HCT116 (cell line): ENCODE data around the gene GALNT18. TPM values are rescaled to one million over a fixed set of nuclear protein-coding genes. Genes with fewer than 3 reads are reported as not detected.

ENCODE experiments used
- ATAC-seq: fragments of 200-7000 bp; cut with Tn5 transposase; 2 replicates; pipeline ENCODE4 v1.9.1; 2020; ENCODE audit warnings: mild to moderate bottlenecking, moderate library complexity
- BruUV-seq: library from RNA; stranded (reverse); fragments of 400-500 nt; replicated peaks from 2 replicates; lab custom pipeline; 2021; lab: Mats Ljungman, UMichigan
- CTCF ChIA-PET: fragments of 300-600 bp; sonication (Branson Sonifier 250); formaldehyde crosslinking; loops from one replicate; lab custom pipeline; 2021; ENCODE audit warnings: antibody characterized with exemption; lab: Charles Lee
- POLR2A ChIA-PET: fragments of 300-600, 350-600 bp; sonication (Branson Sonifier 250); formaldehyde crosslinking; loops from one replicate; lab custom pipeline; 2021; ENCODE audit warnings: antibody characterized with exemption; lab: Charles Lee
- RAD21 ChIA-PET, 2 experiments: fragments of 300-600 bp; sonication (Branson Sonifier 250); formaldehyde crosslinking; loops; one replicate each; lab custom pipeline; 2023; ENCODE audit warnings: low total read pairs in 2 of 2; ENCODE audit not compliant: uncharacterized antibody in 2 of 2, unreplicated experiment in 2 of 2, low non-redundant PET in 1 of 2; lab: Charles Lee
- DNase-seq: peaks from one replicate; pipeline ENCODE4 v3.0.0-alpha.2; 2010; ENCODE audit warnings: low read depth, low spot score
- H2AFZ ChIP-seq: fragments of 200-600 bp; shearing (Covaris generic), sonication (generic); 2 replicates; pipeline ENCODE4 v1.6.1; 2017; ENCODE audit warnings: low read depth, mixed run types, mixed read lengths, antibody characterized with exemption, low read length; ENCODE audit not compliant: poor library complexity, severe bottlenecking
- H3K27ac ChIP-seq: 2 replicates; pipeline ENCODE4 v1.5.1; 2012; ENCODE audit warnings: low read depth, low read length
- H3K27me3 ChIP-seq: fragments of 200-600 bp; sonication (generic); 2 replicates; pipeline ENCODE4 v1.6.1; 2016; ENCODE audit warnings: mixed run types, low read length, mixed read lengths; ENCODE audit not compliant: insufficient read depth
- H3K36me3 ChIP-seq, 2 experiments: fragments of 200-500 bp in 1 of 2; fragments of 200-600 bp in 1 of 2; sonication (Bioruptor generic) in 1 of 2; sonication (generic) in 1 of 2; 2 replicates each; pipeline versions ENCODE4 v1.5.1 to v1.6.1; 2014 to 2016; ENCODE audit warnings: low read length in 2 of 2, inconsistent platforms in 1 of 2, mixed read lengths in 1 of 2, mixed run types in 1 of 2; ENCODE audit not compliant: insufficient read depth in 2 of 2, control insufficient read depth in 1 of 2
- H3K4me1 ChIP-seq, 2 experiments: fragments of 200-600 bp in 1 of 2; sonication (generic) in 1 of 2; 2 replicates each; pipeline versions ENCODE4 v1.5.1 to v1.6.1; 2012 to 2017; ENCODE audit warnings: low read length in 2 of 2, inconsistent platforms in 1 of 2, mild to moderate bottlenecking in 1 of 2, mixed read lengths in 1 of 2, mixed run types in 1 of 2, moderate library complexity in 1 of 2; ENCODE audit not compliant: insufficient read depth in 2 of 2, control insufficient read depth in 1 of 2
- H3K4me2 ChIP-seq: fragments of 200-600 bp; sonication (generic); 2 replicates; pipeline ENCODE4 v1.6.1; 2017; ENCODE audit warnings: mixed run types, low read length, mixed read lengths
- H3K4me3 ChIP-seq, 2 experiments: fragments of 200-600 bp in 1 of 2; sonication (generic) in 1 of 2; replicated peaks in 1 of 2; 2 replicates each; pipeline ENCODE4 v1.5.1; 2011 to 2016; ENCODE audit warnings: low read length in 2 of 2, control low read depth in 1 of 2, low read depth in 1 of 2, mild to moderate bottlenecking in 1 of 2, mixed read lengths in 1 of 2, mixed run types in 1 of 2
- H3K79me2 ChIP-seq: fragments of 200-600 bp; sonication (generic); 2 replicates; pipeline ENCODE4 v1.6.1; 2017; ENCODE audit warnings: mild to moderate bottlenecking, mixed run types, low read length, moderate library complexity, mixed read lengths; ENCODE audit not compliant: insufficient read depth
- H3K9ac ChIP-seq: fragments of 200-600 bp; sonication (generic); 2 replicates; pipeline ENCODE4 v1.6.1; 2016; ENCODE audit warnings: low read length, mixed read lengths
- H3K9me2 ChIP-seq: fragments of 200-600 bp; sonication (generic), shearing (Covaris generic); 2 replicates; pipeline ENCODE4 v1.6.1; 2017; ENCODE audit warnings: mixed run types, mild to moderate bottlenecking, moderate library complexity; ENCODE audit not compliant: insufficient read depth
- H3K9me3 ChIP-seq, 2 experiments: fragments of 200-500 bp in 1 of 2; fragments of 200-600 bp in 1 of 2; sonication (Bioruptor generic) in 1 of 2; sonication (generic) in 1 of 2; 2 replicates each; pipeline ENCODE4 v1.6.1; 2014 to 2017; ENCODE audit warnings: low read length in 2 of 2, mixed read lengths in 2 of 2, inconsistent platforms in 1 of 2, low read depth in 1 of 2, mild to moderate bottlenecking in 1 of 2, mixed run types in 1 of 2, moderate library complexity in 1 of 2; ENCODE audit not compliant: control insufficient read depth in 1 of 2, insufficient read depth in 1 of 2
- H4K20me1 ChIP-seq: fragments of 200-600 bp; sonication (generic), shearing (Covaris generic); 2 replicates; pipeline ENCODE4 v1.6.1; 2017; ENCODE audit warnings: mixed run types, mild to moderate bottlenecking, moderate library complexity; ENCODE audit not compliant: insufficient read depth
- CTCF ChIP-seq, 3 experiments: fragments of 200-600 bp in 1 of 3; sonication (generic) in 1 of 3; IDR thresholded peaks in 2 of 3; conservative IDR thresholded peaks in 1 of 3; 2 replicates each; pipeline ENCODE4 v1.5.1; 2012 to 2017; ENCODE audit warnings: low read depth in 2 of 3, low read length in 2 of 3, antibody characterized with exemption in 1 of 3, borderline replicate concordance in 1 of 3, control low read depth in 1 of 3, mild to moderate bottlenecking in 1 of 3, mixed read lengths in 1 of 3, mixed run types in 1 of 3, moderate library complexity in 1 of 3; ENCODE audit not compliant: insufficient read depth in 1 of 3
- EZH2 ChIP-seq: fragments of 200-600 bp; sonication (generic); IDR thresholded peaks from 2 replicates; pipeline ENCODE4 v1.6.1; 2017; ENCODE audit warnings: antibody characterized with exemption, mixed run types
- FOSL1 ChIP-seq: IDR thresholded peaks from 2 replicates; pipeline ENCODE4 v1.6.1; 2012; ENCODE audit warnings: low read depth
- JUND ChIP-seq: IDR thresholded peaks from 2 replicates; pipeline ENCODE4 v1.6.1; 2012
- MAX ChIP-seq: IDR thresholded peaks from 2 replicates; pipeline ENCODE4 v1.6.1; 2012
- POLR2A ChIP-seq: IDR thresholded peaks from 2 replicates; pipeline ENCODE4 v1.7.0; 2011; ENCODE audit warnings: borderline replicate concordance; ENCODE audit not compliant: insufficient read depth, insufficient read length; ENCODE audit errors: extremely low read depth
- REST ChIP-seq: IDR thresholded peaks from 2 replicates; pipeline ENCODE4 v1.6.1; 2012; ENCODE audit warnings: low read depth
- SIN3A ChIP-seq: IDR thresholded peaks from 2 replicates; pipeline ENCODE4 v1.6.1; 2012; ENCODE audit warnings: low read depth
- SP1 ChIP-seq: IDR thresholded peaks from 2 replicates; pipeline ENCODE4 v1.6.1; 2012; ENCODE audit warnings: low read depth
- SRF ChIP-seq: IDR thresholded peaks from 2 replicates; pipeline ENCODE4 v1.6.1; 2012; ENCODE audit warnings: low read depth
- ZBTB33 ChIP-seq: IDR thresholded peaks from 2 replicates; pipeline ENCODE4 v1.6.1; 2011; ENCODE audit warnings: mild to moderate bottlenecking, low read length, moderate library complexity; ENCODE audit not compliant: insufficient replicate concordance; ENCODE audit errors: extremely low read depth
- ZFX ChIP-seq: fragments of 450-650 bp; IDR thresholded peaks from 2 replicates; pipeline ENCODE4 v1.6.1; 2017
- intact Hi-C: fragments of 100-400 bp; cut with micrococcal nuclease; formaldehyde crosslinking; loops from 2 replicates; pipeline ENCODE4 v1.10.0; 2022
- total RNA-seq: library from RNA; stranded (reverse); gene quantifications from one replicate; pipeline ENCODE4 v1.2.1, GENCODE V29; 2021; ENCODE audit not compliant: unreplicated experiment

Gene GALNT18
- total RNA-seq, 1 experiment from 2014 or later: 19.9 TPM

- ATAC-seq (no peak), DNase-seq (no peak)
- Histone ChIP-seq H2AFZ (no peak overlapping the region), H3K4me2 (no peak overlapping the region), H3K27me3 (no peaks in the 10 kb centered on the region), H3K4me3 (no peak overlapping the region), H3K9ac (no peak overlapping the region), H3K9me3 (no peaks in the 10 kb centered on the region), H3K36me3 (no peaks in the 10 kb centered on the region), H3K79me2 (no peaks in the 10 kb centered on the region), H3K4me1 (peaks cover 7 to 15% of the 10 kb centered on the region in 2 experiments; a peak in 2 of 4 replicates), H3K9me2 (no peaks in the 10 kb centered on the region), H4K20me1 (no peaks in the 10 kb centered on the region), H3K27ac (no peak overlapping the region)
- intact Hi-C loops: no loop called here
- no TSS peak for BruUV-seq
- RAD21 ChIA-PET: no interaction called here
- no peak for TF ChIP-seq EZH2
- POLR2A ChIA-PET: no interaction called here
- CTCF ChIA-PET: no interaction called here
Observed at GRCh38 chr11:11407065-11407762, 214.6 kb downstream of the GALNT18 start.

GRCh38 chr11:11406652-11407051 is 215.2 kb downstream of the GALNT18 start:
- POLR2A ChIA-PET: no interaction called here
- Histone ChIP-seq H2AFZ (no peak overlapping the region), H3K27ac (no peak overlapping the region), H3K36me3 (no peaks in the 10 kb centered on the region), H3K9me3 (no peaks in the 10 kb centered on the region), H3K4me1 (peaks cover 7 to 15% of the 10 kb centered on the region in 2 experiments; a peak in 2 of 4 replicates), H3K4me3 (no peak overlapping the region), H3K9me2 (no peaks in the 10 kb centered on the region), H4K20me1 (no peaks in the 10 kb centered on the region), H3K27me3 (no peaks in the 10 kb centered on the region), H3K4me2 (no peak overlapping the region), H3K79me2 (no peaks in the 10 kb centered on the region), H3K9ac (no peak overlapping the region)
- BruUV-seq: no TSS peak
- RAD21 ChIA-PET: no interaction called here
- CTCF ChIA-PET: no interaction called here
- ATAC-seq (no peak), DNase-seq (no peak)
- intact Hi-C loops: no loop called here
- TF ChIP-seq SP1: no peak
- TF ChIP-seq SRF: no peak
- TF ChIP-seq FOSL1: no peak
- TF ChIP-seq EZH2: no peak
- no peak for TF ChIP-seq JUND
- TF ChIP-seq SIN3A: no peak
- TF ChIP-seq MAX: no peak
- TF ChIP-seq ZFX: no peak
- TF ChIP-seq POLR2A: no peak
- no peak for TF ChIP-seq CTCF (IDR thresholded peaks at IDR 0.05 in 2 of 3, conservative IDR thresholded peaks at IDR 0.05 in 1 of 3; ENCODE audit: borderline replicate concordance in 1 of 3, insufficient read depth in 1 of 3, low read depth in 2 of 3, low read length in 2 of 3)
- TF ChIP-seq ZBTB33: no peak
- no peak for TF ChIP-seq REST
